Midbrain (tissue), 1 donor: ENCODE data around the gene TRMT5.

Experiments
- DNase-seq: peaks from one replicate; lab custom pipeline; 2025; lab: John Stamatoyannopoulos, UW

The TRMT5 gene

GRCh38 chr14:60965402-60965801, 15.5 kb downstream of the TRMT5 start:
- no peak for DNase-seq

- no peak for DNase-seq
Observed at GRCh38 chr14:60964904-60965303, 16.0 kb downstream of the TRMT5 start.

GRCh38 chr14:60963761-60964160, 17.1 kb downstream of the TRMT5 start:
- no peak for DNase-seq

- no peak for DNase-seq
Observed at GRCh38 chr14:60958146-60958545, 22.7 kb downstream of the TRMT5 start.

GRCh38 chr14:60956632-60957031, 24.2 kb downstream of the TRMT5 start:
- no peak for DNase-seq

- no peak for DNase-seq
Observed at GRCh38 chr14:60956202-60956601, 24.7 kb downstream of the TRMT5 start.

- no peak for DNase-seq
Observed at GRCh38 chr14:60951776-60952435, 29.0 kb downstream of the TRMT5 start.

GRCh38 chr14:60946773-60947172, 34.1 kb downstream of the TRMT5 start:
- DNase-seq = no peak

- no peak for DNase-seq
Observed at GRCh38 chr14:60945984-60946383, 34.9 kb downstream of the TRMT5 start.

- no peak for DNase-seq
Observed at GRCh38 chr14:60944204-60944603, 36.7 kb downstream of the TRMT5 start.

GRCh38 chr14:60943637-60944032, 37.2 kb downstream of the TRMT5 start:
- DNase-seq = no peak

- no peak for DNase-seq
Observed at GRCh38 chr14:60935319-60935718, 45.6 kb downstream of the TRMT5 start.

GRCh38 chr14:60933920-60934655, 46.8 kb downstream of the TRMT5 start:
- no peak for DNase-seq

- no peak for DNase-seq
Observed at GRCh38 chr14:60931218-60931617, 49.7 kb downstream of the TRMT5 start.

- no peak for DNase-seq
Observed at GRCh38 chr14:60926002-60926401, 54.9 kb downstream of the TRMT5 start.

- DNase-seq = no peak
Observed at GRCh38 chr14:60925286-60925685, 55.6 kb downstream of the TRMT5 start.

- no peak for DNase-seq
Observed at GRCh38 chr14:60922050-60922449, 58.8 kb downstream of the TRMT5 start.
